ENCODE data around the gene VIPR2. TPM values are rescaled to one million over a fixed set of nuclear protein-coding genes. Genes with fewer than 3 reads are reported as not detected.

VIPR2 gene
- total and polyA plus RNA-seq, 2 of the 13 experiments (the other 11 are each of a cell fraction or from before 2014, with no cell fraction given): not detected

DNA sequence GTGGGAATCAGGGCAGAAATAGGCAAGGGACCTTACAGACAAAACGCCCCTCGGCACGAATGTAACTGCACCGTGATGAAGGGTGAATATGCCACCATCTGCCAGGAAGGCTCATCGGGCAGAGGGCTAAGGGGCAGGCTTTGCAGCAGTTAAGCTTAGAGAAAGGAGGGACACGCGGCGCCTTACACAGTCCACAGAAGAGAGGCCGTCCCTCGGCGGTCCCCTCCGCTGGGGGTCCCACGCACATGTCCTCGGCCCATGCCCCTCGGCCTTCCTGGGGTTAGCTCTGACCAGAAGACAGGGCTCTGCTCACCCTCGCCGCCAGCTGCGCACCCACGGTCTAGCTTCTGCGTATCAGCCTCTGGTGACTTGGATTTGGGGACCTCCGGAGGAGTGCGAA, 147.2 kb downstream of the VIPR2 start (continued):
- TF ChIP-seq ZNF513 (CRISPR knock-in tag; conservative IDR thresholded peaks at IDR 0.05): no peak
- TF ChIP-seq ELF1 (CRISPR knock-in tag; IDR thresholded peaks at IDR 0.05): no peak
- TF ChIP-seq ZKSCAN5 (CRISPR knock-in tag; IDR thresholded peaks at IDR 0.05): no peak
- no peak for TF ChIP-seq ZMYM3 (CRISPR knock-in tag; IDR thresholded peaks at IDR 0.05)
- no peak for TF ChIP-seq RAD21 (CRISPR knock-in tag; IDR thresholded peaks at IDR 0.05)
- no peak for TF ChIP-seq SCMH1 (CRISPR knock-in tag; IDR thresholded peaks at IDR 0.05; ENCODE audit: borderline replicate concordance)

GRCh38 chr7:158997110-158997453, 147.6 kb downstream of the VIPR2 start:
- H3K36me3 ChIP-seq (replicated peaks in 1 of 2; ENCODE audit: control insufficient read depth in 1 of 2, insufficient read depth in 2 of 2, low read length in 2 of 2): no peaks in the 10 kb centered on the region
- peaks cover 11 to 56% of the 10 kb centered on the region in 2 experiments; a peak in 4 of 5 replicates for H3K27me3 ChIP-seq (ENCODE audit: control insufficient read depth in 1 of 2, insufficient read depth in 2 of 2, low read length in 2 of 2)
- 83% methylated on average over 32 of the region's 32 CpGs for whole genome bisulfite sequencing (ENCODE audit: low lambda C conversion rate)
- H3K79me2 ChIP-seq (ENCODE audit: insufficient read depth, low read length): no peaks in the 10 kb centered on the region
- H3K27ac ChIP-seq (ENCODE audit: extremely low read length, insufficient read depth, low read length): no peak overlapping the region
- no peak for DNase-seq (ENCODE audit: low spot score)
- FAIRE-seq: no peak
- CTCF ChIA-PET (ENCODE audit: low intra/inter-chr PET ratio, low total read pairs): no interaction called here
- no peak overlapping the region for H3K4me3 ChIP-seq (replicated peaks in 1 of 3; ENCODE audit: insufficient read depth in 1 of 3, low read depth in 2 of 3, low read length in 3 of 3)
- POLR2A ChIA-PET: no interaction called here
- H2AFZ ChIP-seq (ENCODE audit: low read length): no peak overlapping the region
- no peak overlapping the region for H3K9ac ChIP-seq (ENCODE audit: insufficient read depth, low read depth, low read length)
- no peaks in the 10 kb centered on the region for H4K20me1 ChIP-seq (ENCODE audit: insufficient read depth, low read length)
- no peak for ATAC-seq
- H3K4me1 ChIP-seq (ENCODE audit: insufficient read depth, low read length): no peaks in the 10 kb centered on the region
- no peaks in the 10 kb centered on the region for H3K9me3 ChIP-seq (ENCODE audit: low read length)
- H3K4me2 ChIP-seq (ENCODE audit: low read depth, low read length): no peak overlapping the region
- BruUV-seq (replicated peaks): no TSS peak
- in situ Hi-C loops (cut with HindIII; ENCODE audit: extremely low pct_ligation_motif_present, low pct_unique_long_range_greater_than_20kb): no loop called here
- intact Hi-C loops (cut with micrococcal nuclease; ENCODE audit: unreplicated experiment): no loop called here
- TF ChIP-seq RBAK (CRISPR knock-in tag; IDR thresholded peaks at IDR 0.05) (no peak), SMARCC2 (IDR thresholded peaks at IDR 0.05) (no peak), YY1 (IDR thresholded peaks at IDR 0.05; ENCODE audit: insufficient read depth, insufficient replicate concordance, low read depth, low read length) (no peak), ZNF564 (CRISPR knock-in tag; IDR thresholded peaks at IDR 0.05) (no peak), ZFP36L1 (CRISPR knock-in tag; IDR thresholded peaks at IDR 0.05) (no peak), ZNF331 (CRISPR knock-in tag; IDR thresholded peaks at IDR 0.05) (no peak), TAF15 (IDR thresholded peaks at IDR 0.05; ENCODE audit: low read depth, low read length, poor library complexity, severe bottlenecking) (no peak), ZNF329 (CRISPR knock-in tag; IDR thresholded peaks at IDR 0.05; ENCODE audit: low read depth) (no peak)
- TF ChIP-seq, protein P1, sequence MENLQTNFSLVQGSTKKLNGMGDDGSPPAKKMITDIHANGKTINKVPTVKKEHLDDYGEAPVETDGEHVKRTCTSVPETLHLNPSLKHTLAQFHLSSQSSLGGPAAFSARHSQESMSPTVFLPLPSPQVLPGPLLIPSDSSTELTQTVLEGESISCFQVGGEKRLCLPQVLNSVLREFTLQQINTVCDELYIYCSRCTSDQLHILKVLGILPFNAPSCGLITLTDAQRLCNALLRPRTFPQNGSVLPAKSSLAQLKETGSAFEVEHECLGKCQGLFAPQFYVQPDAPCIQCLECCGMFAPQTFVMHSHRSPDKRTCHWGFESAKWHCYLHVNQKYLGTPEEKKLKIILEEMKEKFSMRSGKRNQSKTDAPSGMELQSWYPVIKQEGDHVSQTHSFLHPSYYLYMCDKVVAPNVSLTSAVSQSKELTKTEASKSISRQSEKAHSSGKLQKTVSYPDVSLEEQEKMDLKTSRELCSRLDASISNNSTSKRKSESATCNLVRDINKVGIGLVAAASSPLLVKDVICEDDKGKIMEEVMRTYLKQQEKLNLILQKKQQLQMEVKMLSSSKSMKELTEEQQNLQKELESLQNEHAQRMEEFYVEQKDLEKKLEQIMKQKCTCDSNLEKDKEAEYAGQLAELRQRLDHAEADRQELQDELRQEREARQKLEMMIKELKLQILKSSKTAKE (CRISPR knock-in tag; IDR thresholded peaks at IDR 0.05; ENCODE audit: borderline replicate concordance): no peak
- TF ChIP-seq, protein P2, sequence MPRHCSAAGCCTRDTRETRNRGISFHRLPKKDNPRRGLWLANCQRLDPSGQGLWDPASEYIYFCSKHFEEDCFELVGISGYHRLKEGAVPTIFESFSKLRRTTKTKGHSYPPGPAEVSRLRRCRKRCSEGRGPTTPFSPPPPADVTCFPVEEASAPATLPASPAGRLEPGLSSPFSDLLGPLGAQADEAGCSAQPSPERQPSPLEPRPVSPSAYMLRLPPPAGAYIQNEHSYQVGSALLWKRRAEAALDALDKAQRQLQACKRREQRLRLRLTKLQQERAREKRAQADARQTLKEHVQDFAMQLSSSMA (CRISPR knock-in tag; IDR thresholded peaks at IDR 0.05): no peak
- TF ChIP-seq, protein P3, sequence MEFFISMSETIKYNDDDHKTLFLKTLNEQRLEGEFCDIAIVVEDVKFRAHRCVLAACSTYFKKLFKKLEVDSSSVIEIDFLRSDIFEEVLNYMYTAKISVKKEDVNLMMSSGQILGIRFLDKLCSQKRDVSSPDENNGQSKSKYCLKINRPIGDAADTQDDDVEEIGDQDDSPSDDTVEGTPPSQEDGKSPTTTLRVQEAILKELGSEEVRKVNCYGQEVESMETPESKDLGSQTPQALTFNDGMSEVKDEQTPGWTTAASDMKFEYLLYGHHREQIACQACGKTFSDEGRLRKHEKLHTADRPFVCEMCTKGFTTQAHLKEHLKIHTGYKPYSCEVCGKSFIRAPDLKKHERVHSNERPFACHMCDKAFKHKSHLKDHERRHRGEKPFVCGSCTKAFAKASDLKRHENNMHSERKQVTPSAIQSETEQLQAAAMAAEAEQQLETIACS (CRISPR knock-in tag; IDR thresholded peaks at IDR 0.05): no peak
